ENCODE measurements around the gene PTGDS.
A peak's percentile ranks its signal among the peaks of the same experiment; 100 is the strongest.

The PTGDS gene

GRCh38 chr9:136957461-136957860 is 19.8 kb upstream of the PTGDS start:
- DNase-seq, result no peak

- DNase-seq, result no peak
Observed at GRCh38 chr9:136957901-136958300, 19.4 kb upstream of the PTGDS start.

DNA sequence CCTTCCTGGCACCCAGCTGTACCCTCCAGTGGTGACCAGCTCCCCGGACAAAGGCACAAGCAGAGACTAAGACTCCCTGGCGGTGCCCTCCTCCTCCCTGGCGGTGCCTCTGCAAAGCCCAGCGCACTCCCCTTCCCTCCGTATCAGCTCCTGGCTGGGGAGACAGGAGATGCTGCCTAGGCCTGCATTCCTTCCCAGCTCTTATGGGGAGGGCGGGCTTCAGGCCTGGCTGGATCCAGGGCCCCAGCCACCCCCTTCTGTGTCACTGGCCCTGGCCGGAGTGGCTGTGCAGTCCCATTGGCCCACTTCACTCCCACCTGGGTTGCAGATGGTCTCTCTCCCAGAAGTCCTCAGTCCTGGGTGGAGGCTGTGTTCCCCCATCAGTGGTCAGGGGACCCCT is 18.8 kb upstream of the PTGDS start:
- DNase-seq, result no peak

- no peak for DNase-seq
Observed at GRCh38 chr9:136958898-136959850, 18.1 kb upstream of the PTGDS start.

GRCh38 chr9:136960212-136960937 is 16.9 kb upstream of the PTGDS start:
- DNase-seq, result no peak

DNA sequence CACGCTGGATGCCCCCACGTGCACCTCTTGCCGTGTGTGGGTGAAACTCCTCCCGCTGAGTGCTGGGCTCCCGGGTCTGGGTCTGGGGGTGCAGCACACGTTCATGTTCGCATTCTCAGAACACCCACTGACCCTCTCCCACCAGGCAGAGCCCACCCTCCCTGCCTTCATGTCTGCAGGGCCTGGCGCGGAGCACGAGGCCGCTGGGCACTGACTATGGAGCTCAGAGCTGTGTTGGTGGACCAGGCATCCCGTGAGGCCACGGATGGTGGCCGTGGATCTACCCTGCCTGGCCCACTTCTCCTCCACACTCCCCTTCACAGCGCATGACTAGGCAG is 16.4 kb upstream of the PTGDS start:
- DNase-seq, result no peak

GRCh38 chr9:136961279-136962065 is 15.8 kb upstream of the PTGDS start:
- DNase-seq, result peak in 17 of 56 donors; percentile 33 to 71 (median 48)

DNA sequence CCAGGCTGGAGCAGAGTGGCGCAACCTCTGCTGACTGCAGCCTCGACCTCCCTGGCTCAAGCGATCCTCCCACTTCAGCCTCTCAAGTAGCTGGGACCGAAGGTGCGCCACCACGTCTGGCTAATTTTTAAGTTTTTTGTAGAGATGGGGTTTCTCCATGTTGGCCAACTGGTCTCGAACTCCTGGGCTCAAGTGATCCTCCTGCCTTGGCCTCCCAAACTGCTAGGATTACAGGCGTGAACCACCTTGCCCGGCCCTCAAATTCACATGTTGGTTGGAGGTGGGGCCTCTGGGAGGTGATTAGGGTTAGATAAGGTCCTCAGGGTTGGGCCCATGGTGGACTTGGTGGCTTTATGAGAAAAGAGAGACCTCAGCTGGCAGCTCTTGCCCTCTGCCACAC is 15.1 kb upstream of the PTGDS start:
- no peak for DNase-seq

DNA sequence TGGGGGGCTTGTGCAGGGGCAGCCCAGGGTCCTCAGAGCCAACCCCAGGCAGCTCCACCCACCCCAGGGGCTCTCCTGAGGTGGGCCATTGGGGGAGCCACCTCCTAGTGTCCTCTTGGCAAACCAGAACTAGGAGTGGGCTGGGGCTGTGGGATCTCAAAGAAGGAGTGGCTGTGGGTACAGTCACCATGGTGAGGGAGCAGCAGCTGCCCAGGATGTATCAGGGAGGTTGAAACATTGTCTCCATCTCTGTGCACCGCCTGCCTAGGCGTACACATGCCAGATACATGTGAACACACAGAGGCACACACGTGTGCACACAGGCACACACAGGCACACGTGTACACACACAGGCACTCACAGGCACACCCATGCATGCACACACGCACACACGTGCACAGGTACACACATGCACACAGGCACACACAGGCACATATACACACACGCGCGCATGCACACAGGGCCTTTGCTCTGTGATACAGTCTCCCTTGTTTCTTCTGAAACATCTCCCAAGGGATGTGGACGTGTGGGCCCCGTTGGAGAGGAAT is 14.5 kb upstream of the PTGDS start:
- no peak for DNase-seq

GRCh38 chr9:136963341-136963740 is 14.0 kb upstream of the PTGDS start:
- peak in 3 of 56 donors; percentile 21 to 67 (median 49) for DNase-seq

DNA sequence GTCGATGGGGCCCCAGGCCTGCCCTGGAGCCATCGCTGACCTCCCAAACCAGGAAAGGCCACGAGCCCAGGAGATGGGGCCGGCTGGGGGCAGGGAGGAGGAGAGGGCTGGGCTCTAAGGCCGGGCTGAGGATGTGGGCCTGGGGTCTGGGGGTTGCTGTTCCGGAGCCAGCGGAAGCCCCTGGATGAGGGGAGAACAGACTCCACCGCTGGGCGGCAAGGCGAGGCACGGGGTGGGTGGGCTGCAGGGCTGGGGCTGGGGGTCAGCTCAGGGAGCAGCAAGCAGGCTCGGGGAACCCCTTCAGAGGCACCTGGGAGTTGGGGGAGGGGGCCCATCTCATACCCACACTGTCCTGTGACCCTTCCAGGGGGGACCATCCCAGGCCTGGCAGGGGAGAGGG is 13.6 kb upstream of the PTGDS start:
- no peak for DNase-seq

DNA sequence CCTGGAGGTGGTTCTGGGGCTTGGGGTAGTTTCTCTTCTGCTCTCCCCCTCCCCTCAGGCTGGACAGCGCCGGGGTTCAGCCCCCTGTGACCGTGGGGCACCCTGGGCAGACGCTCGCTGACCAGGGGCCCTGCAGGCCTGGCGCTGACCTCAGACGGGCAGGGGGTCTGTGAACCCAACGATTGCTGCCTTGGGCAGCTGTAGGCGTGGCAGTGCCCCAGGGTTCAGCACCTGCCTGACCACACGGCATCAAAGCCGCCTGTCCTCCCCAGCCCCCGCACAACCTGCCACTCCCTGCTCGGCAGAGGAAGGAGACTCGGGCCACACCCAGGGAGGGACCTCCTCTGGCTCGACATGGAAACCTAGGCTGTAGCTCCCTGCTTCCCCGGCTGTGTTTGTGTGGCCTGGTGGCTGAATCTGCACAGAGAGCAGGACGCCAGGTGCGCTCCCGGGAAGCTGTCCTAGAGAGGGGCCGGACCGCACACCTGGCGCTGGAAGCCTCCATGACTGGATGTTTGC is 13.1 kb upstream of the PTGDS start:
- no peak for DNase-seq

GRCh38 chr9:136964833-136965422 is 12.4 kb upstream of the PTGDS start:
- no peak for DNase-seq

DNA sequence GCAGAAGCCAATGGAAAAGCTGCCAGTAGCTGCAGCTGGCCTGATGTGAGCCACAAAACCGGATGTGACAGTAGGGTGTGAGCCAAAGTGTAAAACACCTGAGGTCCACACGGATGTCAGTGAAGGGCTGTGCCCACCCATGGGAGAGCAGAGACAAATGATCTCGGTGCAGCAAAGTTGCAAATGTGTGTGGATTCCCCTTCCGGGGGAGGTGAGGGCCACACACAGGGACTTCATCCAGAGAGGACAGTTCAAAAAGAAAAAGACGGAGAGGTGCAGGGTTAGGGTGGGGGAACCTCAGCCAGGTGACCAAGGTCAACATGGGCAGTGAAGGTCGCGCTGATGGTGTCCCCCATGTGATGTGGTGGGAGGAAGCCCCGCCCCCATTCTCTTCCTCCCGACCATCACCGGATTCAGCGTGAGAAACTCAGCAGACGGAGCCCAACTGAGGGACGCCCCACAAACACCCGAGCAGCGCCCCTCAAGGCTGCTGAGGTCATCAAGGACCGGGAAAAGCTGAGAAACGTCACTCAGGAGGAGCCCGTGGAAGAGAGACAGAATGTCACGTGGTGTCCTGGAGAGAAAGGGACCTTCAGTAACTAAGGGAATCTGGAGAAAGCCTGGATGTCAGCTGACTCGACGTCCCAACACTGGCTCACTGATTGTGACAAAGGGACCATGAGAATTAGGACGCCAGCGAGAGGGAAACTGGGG is 11.4 kb upstream of the PTGDS start:
- DNase-seq, result peak in 47 of 56 donors; percentile 22 to 91 (median 67)

GRCh38 chr9:136968333-136969127 is 8.8 kb upstream of the PTGDS start:
- no peak for DNase-seq

- DNase-seq, result no peak
Observed at GRCh38 chr9:136969150-136969549, 8.2 kb upstream of the PTGDS start.

DNA sequence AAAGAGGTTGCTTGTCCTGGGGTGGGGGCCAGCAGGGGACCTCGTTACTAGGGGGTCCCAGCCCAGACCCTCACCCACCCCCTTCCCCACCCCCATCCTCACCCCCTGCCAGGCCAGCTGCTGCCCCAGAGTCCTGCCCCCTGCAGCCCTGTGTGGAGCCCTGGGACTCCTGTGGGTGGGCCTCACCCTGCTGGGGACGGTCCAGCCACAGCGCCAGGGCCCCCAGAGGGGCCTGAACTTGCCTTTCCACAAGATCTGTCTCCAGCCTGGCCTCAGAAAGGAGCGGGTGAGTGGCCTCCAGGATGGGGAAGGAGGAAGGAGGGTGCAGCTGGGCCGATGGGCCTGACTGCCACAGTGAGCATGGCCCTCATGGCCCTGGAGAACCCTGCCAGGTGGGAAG is 7.5 kb upstream of the PTGDS start:
- no peak for DNase-seq

- DNase-seq, result no peak
Observed at GRCh38 chr9:136970361-136970760, 6.9 kb upstream of the PTGDS start.

- no peak for DNase-seq
Observed at GRCh38 chr9:136971746-136972145, 5.6 kb upstream of the PTGDS start.

Data from amygdala (tissue), 56 donors.